Measurements from ENCODE around the gene TUBGCP2. TPM values are rescaled to one million over a fixed set of nuclear protein-coding genes. Genes with fewer than 3 reads are reported as not detected.

TUBGCP2 gene
- total and polyA plus RNA-seq, 2 of the 13 experiments (the other 11 are each of a cell fraction or from before 2014, with no cell fraction given), result 21.3 to 34.5 TPM

GRCh38 chr10:133299738-133300137 is 8.9 kb downstream of the TUBGCP2 start:
- in situ Hi-C loops (cut with HindIII; ENCODE audit: extremely low pct_ligation_motif_present, low pct_unique_long_range_greater_than_20kb), result no loop called here
- no peak for FAIRE-seq
- no peak for TF ChIP-seq MIXL1 (CRISPR knock-in tag; IDR thresholded peaks at IDR 0.05)
- TF ChIP-seq RNF219 (CRISPR knock-in tag; IDR thresholded peaks at IDR 0.05), result no peak
- TF ChIP-seq ZFP36L1 (CRISPR knock-in tag; IDR thresholded peaks at IDR 0.05), result no peak
- TF ChIP-seq ZNF414 (CRISPR knock-in tag; IDR thresholded peaks at IDR 0.05), result no peak
- no peak for TF ChIP-seq BHLHE40 (IDR thresholded peaks at IDR 0.05; ENCODE audit: low read length)
- TF ChIP-seq RERE (CRISPR knock-in tag; IDR thresholded peaks at IDR 0.05; ENCODE audit: low read depth), result no peak
- TF ChIP-seq ZNF713 (CRISPR knock-in tag; IDR thresholded peaks at IDR 0.05), result no peak
- no peak for TF ChIP-seq EHMT2 (IDR thresholded peaks at IDR 0.05; ENCODE audit: borderline replicate concordance, low read depth, low read length)
- TF ChIP-seq EED (CRISPR knock-in tag; IDR thresholded peaks at IDR 0.05), result no peak
- no peak for TF ChIP-seq SATB2 (CRISPR knock-in tag; IDR thresholded peaks at IDR 0.05)
- no peak for TF ChIP-seq HHEX (CRISPR knock-in tag; IDR thresholded peaks at IDR 0.05)
- TF ChIP-seq KDM3A (CRISPR knock-in tag; IDR thresholded peaks at IDR 0.05; ENCODE audit: low read depth), result no peak
- TF ChIP-seq REPIN1 (CRISPR knock-in tag; IDR thresholded peaks at IDR 0.05; ENCODE audit: borderline replicate concordance, low read depth), result no peak
- TF ChIP-seq ZBTB37 (CRISPR knock-in tag; IDR thresholded peaks at IDR 0.05), result no peak
- TF ChIP-seq HMG20B (CRISPR knock-in tag; conservative IDR thresholded peaks at IDR 0.05), result no peak
- no peak for TF ChIP-seq ZNF274 (CRISPR knock-in tag; IDR thresholded peaks at IDR 0.05)
- no peak for TF ChIP-seq RFXAP (CRISPR knock-in tag; IDR thresholded peaks at IDR 0.05; ENCODE audit: borderline replicate concordance)
- no peak for TF ChIP-seq ELF1 (CRISPR knock-in tag; IDR thresholded peaks at IDR 0.05)

More at GRCh38 chr10:133299738-133300137, 8.9 kb downstream of the TUBGCP2 start:
- DNase-seq (ENCODE audit: low spot score) (no peak), ATAC-seq (no peak)
- 97% methylated on average over 14 of the region's 14 CpGs for WGBS (ENCODE audit: low lambda C conversion rate)
- Histone ChIP-seq H3K36me3 (replicated peaks in 1 of 2; ENCODE audit: control insufficient read depth in 1 of 2, insufficient read depth in 2 of 2, low read length in 2 of 2) (peaks cover 37 to 64% of the 10 kb centered on the region in 2 experiments), H4K20me1 (ENCODE audit: insufficient read depth, low read length) (no peaks in the 10 kb centered on the region), H3K27ac (ENCODE audit: extremely low read length, insufficient read depth, low read length) (no peak overlapping the region), H3K79me2 (ENCODE audit: insufficient read depth, low read length) (peaks cover 10% of the 10 kb centered on the region), H3K9me3 (ENCODE audit: low read length) (no peaks in the 10 kb centered on the region), H3K27me3 (ENCODE audit: control insufficient read depth in 1 of 2, insufficient read depth in 2 of 2, low read length in 2 of 2) (no peaks in the 10 kb centered on the region), H3K9ac (ENCODE audit: insufficient read depth, low read depth, low read length) (no peak overlapping the region), H3K4me1 (ENCODE audit: insufficient read depth, low read length) (no peaks in the 10 kb centered on the region), H3K4me2 (ENCODE audit: low read depth, low read length) (no peak overlapping the region), H3K4me3 (replicated peaks in 1 of 3; ENCODE audit: insufficient read depth in 1 of 3, low read depth in 2 of 3, low read length in 3 of 3) (no peak overlapping the region), H2AFZ (ENCODE audit: low read length) (no peak overlapping the region)
- POLR2A ChIA-PET, result no interaction called here
- CTCF ChIA-PET (ENCODE audit: low intra/inter-chr PET ratio, low total read pairs), result no interaction called here
- no TSS peak for BruUV-seq (replicated peaks)
- intact Hi-C loops (cut with micrococcal nuclease; ENCODE audit: unreplicated experiment), result no loop called here
